GM21717 (cell line): Measurements from ENCODE around the gene RAB18.
A peak's percentile ranks its signal among the peaks of the same experiment; 100 is the strongest.
"Not testable (repeated sequence)": the region's sequence is repeated elsewhere in the genome, so short reads cannot be mapped to it uniquely, and the experiment has no call there.

Experiments
- ATAC-seq: cut with Tn5 transposase; IDR thresholded peaks from one replicate; pipeline ENCODE4 v1.9.1; 2021; ENCODE audit warnings: mild to moderate bottlenecking, moderate library complexity; ENCODE audit not compliant: unreplicated experiment

Gene RAB18

GRCh38 chr10:27541796-27542729, 38.0 kb downstream of the RAB18 start:
- ATAC-seq = no peak

GRCh38 chr10:27542812-27543211, 38.7 kb downstream of the RAB18 start:
- ATAC-seq = no peak

GRCh38 chr10:27547047-27547446, 42.9 kb downstream of the RAB18 start:
- no peak for ATAC-seq

GRCh38 chr10:27547482-27547881, 43.4 kb downstream of the RAB18 start:
- no peak for ATAC-seq

DNA sequence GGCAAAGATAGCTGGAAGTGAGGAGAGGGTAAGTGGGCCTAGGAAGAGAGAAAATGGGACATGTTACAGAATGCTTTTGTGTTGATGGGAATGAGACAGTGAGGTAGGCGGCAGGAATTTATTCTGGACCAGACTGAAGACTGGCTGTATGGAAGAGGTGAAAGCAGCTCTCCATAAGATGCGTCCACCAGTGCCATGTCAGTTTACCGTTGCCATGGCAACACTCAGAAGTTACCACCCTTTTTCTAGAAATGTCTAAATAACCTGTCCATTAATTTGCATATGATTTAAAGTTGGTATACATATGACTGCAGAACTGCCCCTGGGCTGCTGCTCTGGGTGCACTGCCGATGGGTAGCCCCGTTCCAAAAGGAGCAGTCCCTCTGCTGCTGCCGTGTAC, 46.7 kb downstream of the RAB18 start:
- no peak for ATAC-seq

DNA sequence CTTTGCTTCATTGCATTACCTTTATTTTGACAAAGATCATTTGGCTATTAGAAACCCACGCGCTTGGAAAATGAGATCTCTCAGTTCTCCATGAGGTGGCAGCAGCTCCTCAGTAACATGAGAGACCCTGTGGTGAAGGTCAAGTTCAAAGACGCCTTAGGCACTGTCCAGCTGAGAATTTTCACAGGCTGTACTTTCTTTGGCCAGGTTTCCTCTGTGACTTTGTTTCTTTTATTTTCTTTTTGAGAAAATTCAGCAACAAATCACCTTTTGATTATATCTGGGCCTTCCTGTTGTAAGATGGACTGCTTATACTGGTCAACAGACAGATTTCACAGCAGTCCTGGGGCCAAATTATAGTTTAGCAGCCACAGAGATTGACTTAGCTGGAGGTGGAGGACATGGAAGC, 54.5 kb downstream of the RAB18 start:
- peak; percentile 67 for ATAC-seq

- no peak for ATAC-seq
These were observed 57.2 kb downstream of the RAB18 start for GRCh38 chr10:27561334-27561733.

DNA sequence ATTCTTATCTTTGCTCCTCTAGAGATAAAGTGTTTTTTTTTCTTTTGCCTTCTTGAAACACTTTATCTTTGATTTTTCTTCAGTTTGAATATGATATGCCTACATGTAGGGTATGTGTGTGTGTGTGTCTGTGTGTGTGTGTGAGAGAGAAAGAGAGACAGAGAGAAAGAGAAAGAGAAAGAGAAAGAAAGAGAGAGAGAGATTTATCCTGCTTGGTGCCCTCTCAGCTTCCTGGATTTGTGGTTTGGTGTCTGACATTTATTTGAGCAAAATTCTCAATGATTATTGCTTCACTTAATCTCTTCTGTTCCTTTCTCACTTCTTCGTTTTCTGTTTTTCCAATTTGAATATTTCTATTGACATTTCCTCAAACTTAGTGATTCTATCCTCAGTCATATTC, 60.3 kb downstream of the RAB18 start:
- no peak for ATAC-seq

DNA sequence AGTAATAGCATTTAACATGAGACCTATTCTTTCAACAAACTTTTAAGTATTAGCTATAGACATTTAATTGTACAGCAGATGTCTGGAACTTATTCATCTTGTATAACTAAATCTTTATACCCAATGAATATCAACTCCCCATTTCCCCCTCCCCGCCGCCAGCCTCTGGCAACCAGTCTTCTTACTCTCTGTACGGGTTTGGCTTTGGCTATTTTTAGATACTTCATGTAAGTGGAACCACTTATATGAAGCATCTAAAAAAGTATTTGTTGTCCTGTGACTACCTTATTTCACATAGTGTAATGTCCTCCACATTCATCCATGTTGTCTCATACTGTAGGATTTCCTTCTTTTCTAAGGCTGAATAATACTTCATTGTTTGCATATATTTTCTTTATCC, 60.8 kb downstream of the RAB18 start:
- no peak for ATAC-seq

GRCh38 chr10:27568196-27569175, 64.4 kb downstream of the RAB18 start:
- no peak for ATAC-seq

GRCh38 chr10:27569946-27570345, 65.8 kb downstream of the RAB18 start:
- no peak for ATAC-seq

DNA sequence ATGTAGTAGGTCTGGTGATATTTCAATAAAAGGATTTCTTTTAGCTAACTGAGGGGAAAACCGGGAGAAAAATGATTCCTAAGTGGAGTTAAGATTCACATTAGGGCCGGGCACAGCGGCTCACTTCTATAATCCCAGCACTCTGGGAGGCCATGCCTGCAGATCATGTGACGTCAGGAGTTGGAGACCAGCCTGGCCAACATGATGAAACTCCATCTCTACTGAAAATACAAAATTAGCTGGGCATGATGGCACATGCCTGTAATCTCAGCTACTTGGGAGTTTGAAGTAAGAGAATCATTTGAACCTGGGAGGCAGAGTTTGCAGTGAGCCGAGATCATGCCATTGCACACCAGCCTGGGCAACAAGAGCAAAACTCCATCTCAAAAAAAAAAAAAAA, 72.9 kb downstream of the RAB18 start:
- not testable (repeated sequence) for ATAC-seq

DNA sequence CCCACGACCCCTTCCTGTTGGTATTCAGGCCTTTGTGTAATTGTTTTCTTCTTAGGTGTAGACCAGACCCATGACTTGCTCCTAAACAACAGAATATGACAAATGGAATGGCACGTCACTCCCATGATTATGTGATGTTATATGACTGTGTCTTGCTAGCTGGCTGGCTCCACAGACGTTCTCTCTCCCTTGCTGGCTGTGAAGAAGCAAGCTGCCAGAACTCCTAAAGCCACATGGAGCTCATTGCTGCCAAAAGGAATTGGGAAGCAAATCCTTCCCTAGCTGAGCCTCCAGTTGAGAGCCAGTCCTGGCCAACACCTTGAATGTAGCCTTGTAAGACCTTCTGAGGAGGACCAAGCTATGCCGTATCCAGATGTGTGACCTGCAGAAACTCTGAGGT, 74.2 kb downstream of the RAB18 start:
- ATAC-seq = no peak

DNA sequence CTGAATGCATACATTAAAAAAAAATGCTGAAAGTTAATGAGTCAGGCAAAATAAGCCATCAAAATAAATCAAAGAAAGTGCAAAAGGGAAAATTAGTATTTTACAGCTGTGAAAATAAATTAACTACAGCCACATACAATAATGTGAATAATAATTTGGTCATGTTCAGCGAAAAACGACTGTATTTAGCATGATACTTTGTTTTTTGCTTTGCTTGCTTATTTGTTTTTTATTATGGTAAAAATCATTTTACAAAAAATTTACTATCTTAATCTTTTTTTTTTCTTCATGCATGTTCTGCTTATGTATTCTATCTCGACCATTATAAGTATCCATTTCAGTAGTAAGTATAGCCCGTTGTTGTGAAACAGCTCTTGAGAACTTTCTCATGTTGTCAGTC, 77.1 kb downstream of the RAB18 start:
- no peak for ATAC-seq

DNA sequence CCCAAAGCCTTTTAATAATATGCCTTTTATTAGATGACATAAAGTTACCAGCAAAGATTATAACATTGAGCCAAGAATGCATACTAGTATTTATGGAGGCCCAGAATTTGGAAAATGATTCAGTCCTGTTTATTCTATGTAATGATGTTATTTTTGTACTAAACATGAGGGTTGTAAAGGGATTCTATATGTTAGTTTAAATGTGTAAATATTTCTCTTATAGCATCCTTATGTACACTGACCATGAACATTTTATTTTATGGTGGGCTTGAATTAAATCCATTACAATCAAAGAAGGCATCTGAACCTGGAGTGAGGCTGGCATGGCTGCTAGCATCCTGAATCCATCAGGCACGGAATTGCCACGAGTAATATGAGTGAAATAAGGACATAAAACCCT, 80.2 kb downstream of the RAB18 start:
- no peak for ATAC-seq
